H9 (cell line): ENCODE results near the gene KRTAP10-6. TPM values are rescaled to one million over a fixed set of nuclear protein-coding genes. Genes with fewer than 3 reads are reported as not detected.
A peak's percentile ranks its signal among the peaks of the same experiment; 100 is the strongest.

Experiments
- DNase-seq: peaks from one replicate; pipeline ENCODE4 v3.0.0-alpha.2; 2017
- H2AFZ ChIP-seq: one replicate; pipeline ENCODE4 v1.6.1; 2013; ENCODE audit warnings: mild to moderate bottlenecking, low read length, control low read depth, moderate library complexity
- H2AK5ac ChIP-seq: 2 replicates; pipeline ENCODE4 v1.6.1; 2013; ENCODE audit warnings: low read length, control low read depth, mixed read lengths; ENCODE audit not compliant: insufficient read length
- H2BK120ac ChIP-seq: one replicate; pipeline ENCODE4 v1.6.1; 2013; ENCODE audit warnings: low read depth, mild to moderate bottlenecking, low read length, control low read depth, inconsistent platforms; ENCODE audit not compliant: poor library complexity, severe bottlenecking
- H2BK12ac ChIP-seq: 2 replicates; pipeline ENCODE4 v1.6.1; 2013; ENCODE audit warnings: low read length, control low read depth, mixed read lengths, low read depth; ENCODE audit not compliant: insufficient read length
- H2BK15ac ChIP-seq: 2 replicates; pipeline ENCODE4 v1.6.1; 2013; ENCODE audit warnings: low read depth, low read length, control low read depth
- H2BK20ac ChIP-seq: one replicate; pipeline ENCODE4 v1.6.1; 2013; ENCODE audit warnings: low read depth, mild to moderate bottlenecking, low read length, control low read depth, inconsistent platforms; ENCODE audit not compliant: poor library complexity, severe bottlenecking
- H2BK5ac ChIP-seq: 2 replicates; pipeline ENCODE4 v1.6.1; 2013; ENCODE audit warnings: low read length, control low read depth, mixed read lengths; ENCODE audit not compliant: insufficient read length
- H3K14ac ChIP-seq: 2 replicates; pipeline ENCODE4 v1.6.1; 2013; ENCODE audit warnings: low read length, control low read depth; ENCODE audit not compliant: insufficient read depth
- H3K18ac ChIP-seq: 2 replicates; pipeline ENCODE4 v1.6.1; 2013; ENCODE audit warnings: low read depth, mild to moderate bottlenecking, mixed read lengths, low read length, control low read depth; ENCODE audit not compliant: insufficient read length
- H3K23ac ChIP-seq: 2 replicates; pipeline ENCODE4 v1.6.1; 2013; ENCODE audit warnings: low read length, control low read depth, mixed read lengths, low read depth; ENCODE audit not compliant: insufficient read length
- H3K23me2 ChIP-seq: 2 replicates; pipeline ENCODE4 v1.6.1; 2013; ENCODE audit warnings: low read depth, mild to moderate bottlenecking, mixed read lengths, low read length, control low read depth; ENCODE audit not compliant: insufficient read length, poor library complexity, severe bottlenecking
- H3K27ac ChIP-seq: 2 replicates; pipeline ENCODE4 v1.5.1; 2013; ENCODE audit warnings: low read length, control low read depth, mixed read lengths, low read depth; ENCODE audit not compliant: insufficient read length
- H3K27me3 ChIP-seq: 2 replicates; pipeline ENCODE4 v1.6.1; 2013; ENCODE audit warnings: low read length, control low read depth, inconsistent platforms; ENCODE audit not compliant: insufficient read depth
- H3K4ac ChIP-seq: 2 replicates; pipeline ENCODE4 v1.6.1; 2013; ENCODE audit warnings: low read depth, mild to moderate bottlenecking, control low read depth, inconsistent platforms, low read length, moderate library complexity
- H3K4me1 ChIP-seq: 2 replicates; pipeline ENCODE4 v1.6.1; 2013; ENCODE audit warnings: low read length, control low read depth, inconsistent platforms; ENCODE audit not compliant: insufficient read depth
- H3K4me2 ChIP-seq: 2 replicates; pipeline ENCODE4 v1.6.1; 2013; ENCODE audit warnings: low read length, control low read depth, mixed read lengths; ENCODE audit not compliant: insufficient read length, insufficient read depth
- H3K56ac ChIP-seq: 2 replicates; pipeline ENCODE4 v1.6.1; 2013; ENCODE audit warnings: low read depth, mild to moderate bottlenecking, mixed read lengths, low read length, control low read depth; ENCODE audit not compliant: insufficient read length
- H3K79me1 ChIP-seq: 2 replicates; pipeline ENCODE4 v1.6.1; 2013; ENCODE audit warnings: low read depth, mild to moderate bottlenecking, moderate library complexity, low read length, control low read depth, inconsistent platforms; ENCODE audit not compliant: insufficient read depth, poor library complexity, severe bottlenecking
- H3K79me2 ChIP-seq: 2 replicates; pipeline ENCODE4 v1.6.1; 2013; ENCODE audit warnings: low read length, control low read depth, inconsistent platforms; ENCODE audit not compliant: insufficient read depth
- H3K9ac ChIP-seq: 2 replicates; pipeline ENCODE4 v1.6.1; 2013; ENCODE audit warnings: low read length, control low read depth, mixed read lengths; ENCODE audit not compliant: insufficient read length; ENCODE audit errors: extremely low read depth
- H3K9me3 ChIP-seq: one replicate; pipeline ENCODE4 v1.6.1; 2013; ENCODE audit warnings: low read depth, low read length, inconsistent platforms; ENCODE audit not compliant: control insufficient read depth
- H3T11ph ChIP-seq: one replicate; pipeline ENCODE4 v1.6.1; 2013; ENCODE audit warnings: mild to moderate bottlenecking, low read length, control low read depth, inconsistent platforms
- H4K20me1 ChIP-seq: one replicate; pipeline ENCODE4 v1.6.1; 2013; ENCODE audit not compliant: control insufficient read depth, insufficient read length, insufficient read depth
- H4K5ac ChIP-seq: 2 replicates; pipeline ENCODE4 v1.6.1; 2013; ENCODE audit warnings: low read depth, mild to moderate bottlenecking, mixed read lengths, low read length, control low read depth; ENCODE audit not compliant: insufficient read length
- H4K8ac ChIP-seq: replicated peaks from 2 replicates; pipeline ENCODE4 v1.6.1; 2013; ENCODE audit warnings: low read length, control low read depth, mixed read lengths, low read depth; ENCODE audit not compliant: insufficient read length
- H4K91ac ChIP-seq: 2 replicates; pipeline ENCODE4 v1.6.1; 2013; ENCODE audit warnings: low read depth, mild to moderate bottlenecking, moderate library complexity, mixed read lengths, low read length, control low read depth; ENCODE audit not compliant: insufficient read length
- H3K27ac Mint-ChIP-seq, 3 experiments: 2 replicates in 2 of 3; 3 replicates in 1 of 3; pipeline ENCODE4 v1.8.0; 2020 to 2021; ENCODE audit warnings: mixed read lengths in 3 of 3, mild to moderate bottlenecking in 1 of 3, moderate library complexity in 1 of 3
- H3K27me3 Mint-ChIP-seq: 2 replicates; pipeline ENCODE4 v1.8.0; 2021; ENCODE audit warnings: low read depth, mild to moderate bottlenecking, moderate library complexity, mixed read lengths
- H3K36me3 Mint-ChIP-seq, 3 experiments: 2 replicates in 2 of 3; 3 replicates in 1 of 3; pipeline ENCODE4 v1.8.0; 2020 to 2021; ENCODE audit warnings: low read depth in 3 of 3, mixed read lengths in 3 of 3; ENCODE audit not compliant: insufficient read depth in 1 of 3
- H3K4me1 Mint-ChIP-seq, 2 experiments: 2 replicates each; pipeline ENCODE4 v1.8.0; 2020; ENCODE audit warnings: mixed read lengths in 2 of 2
- H3K4me3 Mint-ChIP-seq, 2 experiments: 2 replicates in 1 of 2; 3 replicates in 1 of 2; pipeline ENCODE4 v1.8.0; 2020 to 2021; ENCODE audit warnings: mild to moderate bottlenecking in 2 of 2, mixed read lengths in 2 of 2, moderate library complexity in 1 of 2
- H3K9me3 Mint-ChIP-seq, 2 experiments: 2 replicates in 1 of 2; 3 replicates in 1 of 2; pipeline ENCODE4 v1.8.0; 2020; ENCODE audit warnings: mild to moderate bottlenecking in 2 of 2, mixed read lengths in 2 of 2, moderate library complexity in 1 of 2
- CTCF ChIP-seq: fragments of 200-600 bp; sonication (generic); conservative IDR thresholded peaks from 3 replicates; pipeline ENCODE4 v1.8.0; 2021; ENCODE audit warnings: antibody characterized with exemption, mild to moderate bottlenecking
- WGBS: extraction: QIAGEN DNeasy Blood & Tissue Kit; methylation state at CpG from one replicate; pipeline ENCODE4 v1.1.7; 2013; ENCODE audit warnings: missing lambda C conversion rate, low lambda C conversion rate, mixed read lengths; ENCODE audit not compliant: insufficient read length; ENCODE audit errors: extremely low coverage; 5-methylcytosine and 5-hydroxymethylcytosine counted together
- total RNA-seq: library from RNA; stranded (reverse); gene quantifications from 2 replicates; pipeline ENCODE4 v1.2.1, GENCODE V29; 2021

The KRTAP10-6 gene
- total RNA-seq, 1 experiment from 2014 or later, result not detected

- TF ChIP-seq CTCF, result no peak
- H3K4me3 Mint-ChIP-seq, result no peak overlapping the region
- no peak overlapping the region for H3T11ph ChIP-seq
- H3K4me2 ChIP-seq, result no peak overlapping the region
- H3K9me3 Mint-ChIP-seq, result peaks cover 27 to 34% of the 10 kb centered on the region in 2 experiments
- H4K5ac ChIP-seq, result no peak overlapping the region
- peak overlapping the region in 1 of 3 experiments; percentile 75; a peak in 2 of 7 replicates for H3K27ac Mint-ChIP-seq
- peaks cover 5 to 23% (median 18%) of the 10 kb centered on the region in 3 experiments for H3K36me3 Mint-ChIP-seq
- no peak overlapping the region for H3K9ac ChIP-seq
- H2AK5ac ChIP-seq, result no peak overlapping the region
- H3K27me3 ChIP-seq, result no peaks in the 10 kb centered on the region
- H3K79me2 ChIP-seq, result no peaks in the 10 kb centered on the region
- no peaks in the 10 kb centered on the region for H3K79me1 ChIP-seq
- H3K27ac ChIP-seq, result no peak overlapping the region
- no peak overlapping the region for H4K8ac ChIP-seq
- H2BK20ac ChIP-seq, result no peak overlapping the region
- H2BK12ac ChIP-seq, result no peak overlapping the region
- no peak overlapping the region for H3K4ac ChIP-seq
- DNase-seq, result no peak
- H3K56ac ChIP-seq, result no peak overlapping the region
- no peak overlapping the region for H3K23ac ChIP-seq
- no peak overlapping the region for H3K18ac ChIP-seq
- H3K4me1 Mint-ChIP-seq, result peaks cover 27% of the 10 kb centered on the region in 2 experiments
- no peak overlapping the region for H3K14ac ChIP-seq
- peaks cover 2% of the 10 kb centered on the region for H3K27me3 Mint-ChIP-seq
- H2BK5ac ChIP-seq, result no peak overlapping the region
- H2BK120ac ChIP-seq, result no peak overlapping the region
- no peaks in the 10 kb centered on the region for H3K23me2 ChIP-seq
- no peak overlapping the region for H2AFZ ChIP-seq
- H2BK15ac ChIP-seq, result no peak overlapping the region
- H4K20me1 ChIP-seq, result no peaks in the 10 kb centered on the region
- H3K9me3 ChIP-seq, result peaks cover 7% of the 10 kb centered on the region
- H3K4me1 ChIP-seq, result no peaks in the 10 kb centered on the region
- WGBS, result no CpG with 5 or more reads among the region's 16 CpGs
- H4K91ac ChIP-seq, result no peak overlapping the region
These were observed 24.3 kb upstream of the KRTAP10-6 start for GRCh38 chr21:44616591-44616926.
